GM23338 (cell line): ENCODE measurements around the gene TMPRSS9. TPM values are rescaled to one million over a fixed set of nuclear protein-coding genes. Genes with fewer than 3 reads are reported as not detected.

Source experiments
- ATAC-seq: fragments of 200-7000 bp; cut with Tn5 transposase; 3 replicates; pipeline ENCODE4 v1.9.1; 2020
- DNase-seq: peaks from one replicate; pipeline ENCODE4 v3.0.0-alpha.2; 2015; ENCODE audit warnings: low spot score
- H2AFZ ChIP-seq: fragments of 200-600 bp; sonication (generic); 2 replicates; pipeline ENCODE4 v1.8.0; 2016; ENCODE audit warnings: antibody characterized with exemption, mild to moderate bottlenecking, moderate library complexity
- H3F3A ChIP-seq: fragments of 200-600 bp; sonication (generic); replicated peaks from 2 replicates; pipeline ENCODE4 v1.8.0; 2017; ENCODE audit warnings: antibody characterized with exemption, mixed run types, low read depth
- H3K27ac ChIP-seq: fragments of 200-600 bp; sonication (generic); 2 replicates; pipeline ENCODE4 v1.6.1; 2016; ENCODE audit warnings: low read depth
- H3K27me3 ChIP-seq: fragments of 200-600 bp; sonication (generic); 2 replicates; pipeline ENCODE4 v1.8.0; 2016; ENCODE audit warnings: mild to moderate bottlenecking, mixed run types, moderate library complexity; ENCODE audit not compliant: insufficient read depth
- H3K36me3 ChIP-seq: fragments of 200-600 bp; sonication (generic); 2 replicates; pipeline ENCODE4 v1.8.0; 2016; ENCODE audit warnings: mild to moderate bottlenecking; ENCODE audit not compliant: insufficient read depth
- H3K4me1 ChIP-seq: fragments of 200-600 bp; sonication (generic); 2 replicates; pipeline ENCODE4 v1.8.0; 2016; ENCODE audit warnings: mild to moderate bottlenecking, moderate library complexity; ENCODE audit not compliant: insufficient read depth
- H3K4me2 ChIP-seq: fragments of 200-600 bp; sonication (generic); 2 replicates; pipeline ENCODE4 v1.7.1; 2017; ENCODE audit warnings: mixed run types
- H3K4me3 ChIP-seq: fragments of 200-600 bp; sonication (generic); 2 replicates; pipeline ENCODE4 v1.6.1; 2016; ENCODE audit warnings: mixed run types
- H3K79me2 ChIP-seq: fragments of 200-600 bp; sonication (generic); replicated peaks from 2 replicates; pipeline ENCODE4 v1.8.0; 2017; ENCODE audit warnings: mild to moderate bottlenecking; ENCODE audit not compliant: insufficient read depth
- H3K9me2 ChIP-seq: fragments of 200-600 bp; sonication (generic); 2 replicates; pipeline ENCODE4 v1.8.0; 2017; ENCODE audit not compliant: insufficient read depth
- H4K20me1 ChIP-seq: fragments of 200-600 bp; sonication (generic); replicated peaks from 2 replicates; pipeline ENCODE4 v1.8.0; 2017; ENCODE audit warnings: mild to moderate bottlenecking; ENCODE audit not compliant: insufficient read depth
- H3K27ac Mint-ChIP-seq: 2 replicates; pipeline ENCODE4 v1.8.0; 2020; ENCODE audit warnings: inconsistent platforms, mild to moderate bottlenecking, moderate library complexity, mixed read lengths
- H3K27me3 Mint-ChIP-seq: 3 replicates; pipeline ENCODE4 v1.8.0; 2022; ENCODE audit warnings: low read depth, mild to moderate bottlenecking, moderate library complexity, mixed read lengths, inconsistent platforms; ENCODE audit not compliant: insufficient read depth, poor library complexity
- H3K36me3 Mint-ChIP-seq: 3 replicates; pipeline ENCODE4 v1.8.0; 2021; ENCODE audit warnings: low read depth, mild to moderate bottlenecking, inconsistent platforms, moderate library complexity, mixed read lengths
- H3K4me1 Mint-ChIP-seq: 3 replicates; pipeline ENCODE4 v1.8.0; 2020; ENCODE audit warnings: mild to moderate bottlenecking, inconsistent platforms, mixed read lengths
- H3K4me3 Mint-ChIP-seq: 3 replicates; pipeline ENCODE4 v1.8.0; 2021; ENCODE audit warnings: moderate library complexity, mild to moderate bottlenecking, inconsistent platforms, mixed read lengths
- H3K9me3 Mint-ChIP-seq: 3 replicates; pipeline ENCODE4 v1.8.0; 2020; ENCODE audit warnings: moderate library complexity, mild to moderate bottlenecking, inconsistent platforms, mixed read lengths
- CREB1 ChIP-seq: fragments of 250-450 bp; sonication (Bioruptor Pico); IDR thresholded peaks from 2 replicates; pipeline ENCODE4 v1.5.0; 2020; ENCODE audit warnings: low read depth, mild to moderate bottlenecking, moderate library complexity
- ETS1 ChIP-seq: IDR thresholded peaks from 2 replicates; pipeline ENCODE4 v1.6.1; 2016; ENCODE audit warnings: antibody characterized with exemption
- EZH2 ChIP-seq: fragments of 200-600 bp; sonication (generic); IDR thresholded peaks from one replicate; pipeline ENCODE4 v1.8.0; 2017; ENCODE audit warnings: antibody characterized with exemption, mild to moderate bottlenecking, low read depth; ENCODE audit not compliant: unreplicated experiment
- EZH2phosphoT487 ChIP-seq: fragments of 200-600 bp; sonication (generic); IDR thresholded peaks from one replicate; pipeline ENCODE4 v1.8.1; 2018; ENCODE audit warnings: antibody characterized with exemption; ENCODE audit not compliant: unreplicated experiment
- NANOG ChIP-seq: IDR thresholded peaks from 2 replicates; pipeline ENCODE4 v1.6.1; 2016; ENCODE audit warnings: antibody characterized with exemption, borderline replicate concordance
- POLR2AphosphoS5 ChIP-seq: IDR thresholded peaks from 2 replicates; pipeline ENCODE4 v1.6.1; 2016; ENCODE audit warnings: antibody characterized with exemption, low read depth
- STAT1 ChIP-seq: IDR thresholded peaks from one replicate; pipeline ENCODE4 v1.6.1; 2016; ENCODE audit warnings: antibody characterized with exemption; ENCODE audit not compliant: unreplicated experiment
- ZNF331 ChIP-seq: fragments of 250-450 bp; sonication (Bioruptor Pico); IDR thresholded peaks from 2 replicates; pipeline ENCODE4 v1.5.0; 2020; ENCODE audit warnings: low read depth, mild to moderate bottlenecking, moderate library complexity
- polyA plus RNA-seq: library from polyadenylated mRNA; unstranded; fragments of >200 nt; fragmentation: Nextera tagmentation; extraction: Ambion mirVana; gene quantifications from 2 replicates; pipeline ENCODE4 v1.2.1, GENCODE V29; 2016
- total RNA-seq: library from RNA; depleted of rRNA; stranded (reverse); fragments of >200 nt; shearing (Covaris generic); gene quantifications from 2 replicates; pipeline ENCODE4 v1.2.3, GENCODE V29; 2014
- TF ChIP-seq, protein P1 (sequence below), 2 experiments: fragments of 200-600 bp in 1 of 2; sonication (generic) in 1 of 2; conservative IDR thresholded peaks; 2 replicates each; pipeline versions ENCODE4 v1.5.1 to v1.6.1; 2016 to 2017; ENCODE audit warnings: antibody characterized with exemption in 2 of 2, low read depth in 2 of 2, mild to moderate bottlenecking in 2 of 2, moderate library complexity in 1 of 2
- TF ChIP-seq, protein P2 (sequence below): fragments of 250-450 bp; sonication (Bioruptor Pico); IDR thresholded peaks from 2 replicates; pipeline ENCODE4 v1.5.0; 2020; ENCODE audit warnings: mild to moderate bottlenecking, moderate library complexity
- TF ChIP-seq, protein P3 (sequence below): IDR thresholded peaks from one replicate; pipeline ENCODE4 v1.6.1; 2018; ENCODE audit warnings: antibody characterized with exemption; ENCODE audit not compliant: unreplicated experiment

The TMPRSS9 gene
- total and polyA plus RNA-seq, 2 experiments from 2014 or later, result 0.05 to 0.28 TPM

DNA sequence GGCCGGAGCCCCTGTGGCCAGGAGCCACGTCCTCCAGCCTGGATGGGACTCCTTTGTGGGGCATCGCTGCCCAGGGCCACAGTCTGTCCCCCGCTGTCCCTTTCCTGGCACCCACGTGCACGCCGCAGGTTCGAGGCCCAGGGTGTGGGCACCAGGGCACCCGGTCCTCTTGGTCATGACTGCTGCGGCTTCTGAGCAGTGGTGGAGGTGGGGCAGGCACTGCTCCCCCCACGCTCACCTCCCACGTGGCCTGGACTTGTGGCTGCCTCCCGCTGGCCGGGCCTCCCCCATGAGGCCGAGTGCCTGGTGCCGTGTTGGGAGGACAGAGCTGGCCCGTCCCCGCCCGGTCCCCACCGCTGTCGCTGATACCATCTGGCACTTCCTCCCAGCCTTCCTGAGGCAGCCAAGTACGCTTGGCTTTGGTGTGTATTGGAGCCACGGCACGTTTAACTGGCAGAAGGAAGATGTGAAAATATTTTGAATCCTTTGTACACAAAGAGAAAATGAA lies 18.8 kb upstream of the TMPRSS9 start:
- H3K36me3 Mint-ChIP-seq, result peaks cover 17% of the 10 kb centered on the region
- H4K20me1 ChIP-seq, result peaks cover 3% of the 10 kb centered on the region
- no peak overlapping the region for H3K27ac Mint-ChIP-seq
- H2AFZ ChIP-seq, result no peak overlapping the region
- H3K9me2 ChIP-seq, result no peaks in the 10 kb centered on the region
- H3K4me1 Mint-ChIP-seq, result peaks cover 7% of the 10 kb centered on the region; the same call in 2 of the 3 replicates
- peaks cover 4% of the 10 kb centered on the region for H3F3A ChIP-seq
- no peak overlapping the region for H3K4me3 ChIP-seq
- H3K27ac ChIP-seq, result no peak overlapping the region
- no peaks in the 10 kb centered on the region for H3K36me3 ChIP-seq
- DNase-seq (no peak), ATAC-seq (no peak)
- no peaks in the 10 kb centered on the region for H3K4me1 ChIP-seq
- no peak for TF ChIP-seq POLR2AphosphoS5
- TF ChIP-seq EZH2phosphoT487, result no peak
- TF ChIP-seq ETS1, result no peak
- TF ChIP-seq, protein P1, sequence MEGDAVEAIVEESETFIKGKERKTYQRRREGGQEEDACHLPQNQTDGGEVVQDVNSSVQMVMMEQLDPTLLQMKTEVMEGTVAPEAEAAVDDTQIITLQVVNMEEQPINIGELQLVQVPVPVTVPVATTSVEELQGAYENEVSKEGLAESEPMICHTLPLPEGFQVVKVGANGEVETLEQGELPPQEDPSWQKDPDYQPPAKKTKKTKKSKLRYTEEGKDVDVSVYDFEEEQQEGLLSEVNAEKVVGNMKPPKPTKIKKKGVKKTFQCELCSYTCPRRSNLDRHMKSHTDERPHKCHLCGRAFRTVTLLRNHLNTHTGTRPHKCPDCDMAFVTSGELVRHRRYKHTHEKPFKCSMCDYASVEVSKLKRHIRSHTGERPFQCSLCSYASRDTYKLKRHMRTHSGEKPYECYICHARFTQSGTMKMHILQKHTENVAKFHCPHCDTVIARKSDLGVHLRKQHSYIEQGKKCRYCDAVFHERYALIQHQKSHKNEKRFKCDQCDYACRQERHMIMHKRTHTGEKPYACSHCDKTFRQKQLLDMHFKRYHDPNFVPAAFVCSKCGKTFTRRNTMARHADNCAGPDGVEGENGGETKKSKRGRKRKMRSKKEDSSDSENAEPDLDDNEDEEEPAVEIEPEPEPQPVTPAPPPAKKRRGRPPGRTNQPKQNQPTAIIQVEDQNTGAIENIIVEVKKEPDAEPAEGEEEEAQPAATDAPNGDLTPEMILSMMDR (conservative IDR thresholded peaks at IDR 0.05; ENCODE audit: low read depth in 2 of 2), result no peak
- TF ChIP-seq STAT1, result no peak
- TF ChIP-seq ZNF331 (CRISPR knock-in tag), result no peak
- TF ChIP-seq, protein P2, sequence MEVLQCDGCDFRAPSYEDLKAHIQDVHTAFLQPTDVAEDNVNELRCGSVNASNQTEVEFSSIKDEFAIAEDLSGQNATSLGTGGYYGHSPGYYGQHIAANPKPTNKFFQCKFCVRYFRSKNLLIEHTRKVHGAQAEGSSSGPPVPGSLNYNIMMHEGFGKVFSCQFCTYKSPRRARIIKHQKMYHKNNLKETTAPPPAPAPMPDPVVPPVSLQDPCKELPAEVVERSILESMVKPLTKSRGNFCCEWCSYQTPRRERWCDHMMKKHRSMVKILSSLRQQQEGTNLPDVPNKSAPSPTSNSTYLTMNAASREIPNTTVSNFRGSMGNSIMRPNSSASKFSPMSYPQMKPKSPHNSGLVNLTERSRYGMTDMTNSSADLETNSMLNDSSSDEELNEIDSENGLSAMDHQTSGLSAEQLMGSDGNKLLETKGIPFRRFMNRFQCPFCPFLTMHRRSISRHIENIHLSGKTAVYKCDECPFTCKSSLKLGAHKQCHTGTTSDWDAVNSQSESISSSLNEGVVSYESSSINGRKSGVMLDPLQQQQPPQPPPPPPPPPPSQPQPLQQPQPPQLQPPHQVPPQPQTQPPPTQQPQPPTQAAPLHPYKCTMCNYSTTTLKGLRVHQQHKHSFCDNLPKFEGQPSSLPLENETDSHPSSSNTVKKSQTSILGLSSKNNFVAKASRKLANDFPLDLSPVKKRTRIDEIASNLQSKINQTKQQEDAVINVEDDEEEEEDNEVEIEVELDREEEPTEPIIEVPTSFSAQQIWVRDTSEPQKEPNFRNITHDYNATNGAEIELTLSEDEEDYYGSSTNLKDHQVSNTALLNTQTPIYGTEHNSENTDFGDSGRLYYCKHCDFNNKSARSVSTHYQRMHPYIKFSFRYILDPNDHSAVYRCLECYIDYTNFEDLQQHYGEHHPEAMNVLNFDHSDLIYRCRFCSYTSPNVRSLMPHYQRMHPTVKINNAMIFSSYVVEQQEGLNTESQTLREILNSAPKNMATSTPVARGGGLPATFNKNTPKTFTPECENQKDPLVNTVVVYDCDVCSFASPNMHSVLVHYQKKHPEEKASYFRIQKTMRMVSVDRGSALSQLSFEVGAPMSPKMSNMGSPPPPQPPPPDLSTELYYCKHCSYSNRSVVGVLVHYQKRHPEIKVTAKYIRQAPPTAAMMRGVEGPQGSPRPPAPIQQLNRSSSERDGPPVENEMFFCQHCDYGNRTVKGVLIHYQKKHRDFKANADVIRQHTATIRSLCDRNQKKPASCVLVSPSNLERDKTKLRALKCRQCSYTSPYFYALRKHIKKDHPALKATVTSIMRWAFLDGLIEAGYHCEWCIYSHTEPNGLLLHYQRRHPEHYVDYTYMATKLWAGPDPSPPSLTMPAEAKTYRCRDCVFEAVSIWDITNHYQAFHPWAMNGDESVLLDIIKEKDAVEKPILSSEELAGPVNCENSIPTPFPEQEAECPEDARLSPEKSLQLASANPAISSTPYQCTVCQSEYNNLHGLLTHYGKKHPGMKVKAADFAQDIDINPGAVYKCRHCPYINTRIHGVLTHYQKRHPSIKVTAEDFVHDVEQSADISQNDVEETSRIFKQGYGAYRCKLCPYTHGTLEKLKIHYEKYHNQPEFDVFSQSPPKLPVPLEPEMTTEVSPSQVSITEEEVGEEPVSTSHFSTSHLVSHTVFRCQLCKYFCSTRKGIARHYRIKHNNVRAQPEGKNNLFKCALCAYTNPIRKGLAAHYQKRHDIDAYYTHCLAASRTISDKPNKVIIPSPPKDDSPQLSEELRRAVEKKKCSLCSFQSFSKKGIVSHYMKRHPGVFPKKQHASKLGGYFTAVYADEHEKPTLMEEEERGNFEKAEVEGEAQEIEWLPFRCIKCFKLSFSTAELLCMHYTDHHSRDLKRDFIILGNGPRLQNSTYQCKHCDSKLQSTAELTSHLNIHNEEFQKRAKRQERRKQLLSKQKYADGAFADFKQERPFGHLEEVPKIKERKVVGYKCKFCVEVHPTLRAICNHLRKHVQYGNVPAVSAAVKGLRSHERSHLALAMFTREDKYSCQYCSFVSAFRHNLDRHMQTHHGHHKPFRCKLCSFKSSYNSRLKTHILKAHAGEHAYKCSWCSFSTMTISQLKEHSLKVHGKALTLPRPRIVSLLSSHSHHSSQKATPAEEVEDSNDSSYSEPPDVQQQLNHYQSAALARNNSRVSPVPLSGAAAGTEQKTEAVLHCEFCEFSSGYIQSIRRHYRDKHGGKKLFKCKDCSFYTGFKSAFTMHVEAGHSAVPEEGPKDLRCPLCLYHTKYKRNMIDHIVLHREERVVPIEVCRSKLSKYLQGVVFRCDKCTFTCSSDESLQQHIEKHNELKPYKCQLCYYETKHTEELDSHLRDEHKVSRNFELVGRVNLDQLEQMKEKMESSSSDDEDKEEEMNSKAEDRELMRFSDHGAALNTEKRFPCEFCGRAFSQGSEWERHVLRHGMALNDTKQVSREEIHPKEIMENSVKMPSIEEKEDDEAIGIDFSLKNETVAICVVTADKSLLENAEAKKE (CRISPR knock-in tag), result no peak
- TF ChIP-seq, protein P3, sequence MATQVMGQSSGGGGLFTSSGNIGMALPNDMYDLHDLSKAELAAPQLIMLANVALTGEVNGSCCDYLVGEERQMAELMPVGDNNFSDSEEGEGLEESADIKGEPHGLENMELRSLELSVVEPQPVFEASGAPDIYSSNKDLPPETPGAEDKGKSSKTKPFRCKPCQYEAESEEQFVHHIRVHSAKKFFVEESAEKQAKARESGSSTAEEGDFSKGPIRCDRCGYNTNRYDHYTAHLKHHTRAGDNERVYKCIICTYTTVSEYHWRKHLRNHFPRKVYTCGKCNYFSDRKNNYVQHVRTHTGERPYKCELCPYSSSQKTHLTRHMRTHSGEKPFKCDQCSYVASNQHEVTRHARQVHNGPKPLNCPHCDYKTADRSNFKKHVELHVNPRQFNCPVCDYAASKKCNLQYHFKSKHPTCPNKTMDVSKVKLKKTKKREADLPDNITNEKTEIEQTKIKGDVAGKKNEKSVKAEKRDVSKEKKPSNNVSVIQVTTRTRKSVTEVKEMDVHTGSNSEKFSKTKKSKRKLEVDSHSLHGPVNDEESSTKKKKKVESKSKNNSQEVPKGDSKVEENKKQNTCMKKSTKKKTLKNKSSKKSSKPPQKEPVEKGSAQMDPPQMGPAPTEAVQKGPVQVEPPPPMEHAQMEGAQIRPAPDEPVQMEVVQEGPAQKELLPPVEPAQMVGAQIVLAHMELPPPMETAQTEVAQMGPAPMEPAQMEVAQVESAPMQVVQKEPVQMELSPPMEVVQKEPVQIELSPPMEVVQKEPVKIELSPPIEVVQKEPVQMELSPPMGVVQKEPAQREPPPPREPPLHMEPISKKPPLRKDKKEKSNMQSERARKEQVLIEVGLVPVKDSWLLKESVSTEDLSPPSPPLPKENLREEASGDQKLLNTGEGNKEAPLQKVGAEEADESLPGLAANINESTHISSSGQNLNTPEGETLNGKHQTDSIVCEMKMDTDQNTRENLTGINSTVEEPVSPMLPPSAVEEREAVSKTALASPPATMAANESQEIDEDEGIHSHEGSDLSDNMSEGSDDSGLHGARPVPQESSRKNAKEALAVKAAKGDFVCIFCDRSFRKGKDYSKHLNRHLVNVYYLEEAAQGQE, result no peak
- no peak for TF ChIP-seq CREB1
- no peak for TF ChIP-seq EZH2
- TF ChIP-seq NANOG, result no peak
- H3K4me2 ChIP-seq, result no peak overlapping the region
- peaks cover 1% of the 10 kb centered on the region for H3K79me2 ChIP-seq
- H3K27me3 Mint-ChIP-seq, result peaks cover 2% of the 10 kb centered on the region
- H3K27me3 ChIP-seq, result no peaks in the 10 kb centered on the region
- no peak overlapping the region for H3K4me3 Mint-ChIP-seq
- peaks cover 1% of the 10 kb centered on the region; the same call in 1 of the 3 replicates for H3K9me3 Mint-ChIP-seq
